H1 (cell line): Measurements from ENCODE around the gene IKZF3.

Source experiments
- CTCF ChIP-seq, 3 experiments: IDR thresholded peaks; 1 replicate in 2 of 3; 2 replicates in 1 of 3; pipeline versions ENCODE4 v1.5.1 to v1.6.1; 2011; ENCODE audit warnings: low read length in 3 of 3, mild to moderate bottlenecking in 3 of 3, inconsistent platforms in 2 of 3, low read depth in 1 of 3, moderate library complexity in 1 of 3; ENCODE audit not compliant: insufficient read depth in 1 of 3; ENCODE audit errors: control extremely low read depth in 1 of 3
- EZH2 ChIP-seq: fragments of 200-600 bp; sonication (generic); IDR thresholded peaks from 2 replicates; pipeline ENCODE4 v1.7.1; 2012; ENCODE audit warnings: low read depth, mild to moderate bottlenecking, moderate library complexity, low read length, inconsistent platforms; ENCODE audit not compliant: severe bottlenecking
- HDAC2 ChIP-seq, 2 experiments: fragments of 300-600 bp in 1 of 2; sonication (generic) in 1 of 2; IDR thresholded peaks; 2 replicates each; pipeline ENCODE4 v1.6.1; 2011 to 2012; ENCODE audit warnings: low read depth in 2 of 2, low read length in 2 of 2, mild to moderate bottlenecking in 2 of 2, moderate library complexity in 2 of 2, borderline replicate concordance in 1 of 2, inconsistent platforms in 1 of 2
- NRF1 ChIP-seq: IDR thresholded peaks from 2 replicates; pipeline ENCODE4 v1.6.1; 2011; ENCODE audit warnings: mild to moderate bottlenecking, low read depth, low read length, improper control_type of control experiment
- POLR2AphosphoS5 ChIP-seq: IDR thresholded peaks from 2 replicates; pipeline ENCODE4 v1.6.1; 2011; ENCODE audit warnings: low read depth, low read length
- RAD21 ChIP-seq, 2 experiments: IDR thresholded peaks in 1 of 2; conservative IDR thresholded peaks in 1 of 2; 2 replicates each; pipeline ENCODE4 v1.6.1; 2011; ENCODE audit warnings: low read depth in 2 of 2, low read length in 2 of 2, improper control_type of control experiment in 1 of 2, inconsistent platforms in 1 of 2, mild to moderate bottlenecking in 1 of 2, moderate library complexity in 1 of 2
- SAP30 ChIP-seq: fragments of 300-600 bp; sonication (generic); IDR thresholded peaks from 2 replicates; pipeline ENCODE4 v1.7.1; 2012; ENCODE audit warnings: low read length, moderate library complexity, mild to moderate bottlenecking, inconsistent platforms; ENCODE audit not compliant: insufficient read depth, insufficient replicate concordance

GRCh38 chr17:39767147-39767546 lies 97.0 kb downstream of the IKZF3 start:
- TF ChIP-seq SAP30 (no peak), HDAC2 (IDR thresholded peaks at IDR 0.05; ENCODE audit: borderline replicate concordance in 1 of 2, low read depth in 2 of 2, low read length in 2 of 2) (no peak), RAD21 (IDR thresholded peaks at IDR 0.05 in 1 of 2, conservative IDR thresholded peaks at IDR 0.05 in 1 of 2; ENCODE audit: low read depth in 2 of 2, low read length in 2 of 2) (no peak), EZH2 (no peak), NRF1 (no peak), CTCF (IDR thresholded peaks at IDR 0.05; ENCODE audit: control extremely low read depth in 1 of 3, insufficient read depth in 1 of 3, low read depth in 1 of 3, low read length in 3 of 3) (no peak), POLR2AphosphoS5 (no peak)
